ENCODE results near the gene FOXD3.

DNA sequence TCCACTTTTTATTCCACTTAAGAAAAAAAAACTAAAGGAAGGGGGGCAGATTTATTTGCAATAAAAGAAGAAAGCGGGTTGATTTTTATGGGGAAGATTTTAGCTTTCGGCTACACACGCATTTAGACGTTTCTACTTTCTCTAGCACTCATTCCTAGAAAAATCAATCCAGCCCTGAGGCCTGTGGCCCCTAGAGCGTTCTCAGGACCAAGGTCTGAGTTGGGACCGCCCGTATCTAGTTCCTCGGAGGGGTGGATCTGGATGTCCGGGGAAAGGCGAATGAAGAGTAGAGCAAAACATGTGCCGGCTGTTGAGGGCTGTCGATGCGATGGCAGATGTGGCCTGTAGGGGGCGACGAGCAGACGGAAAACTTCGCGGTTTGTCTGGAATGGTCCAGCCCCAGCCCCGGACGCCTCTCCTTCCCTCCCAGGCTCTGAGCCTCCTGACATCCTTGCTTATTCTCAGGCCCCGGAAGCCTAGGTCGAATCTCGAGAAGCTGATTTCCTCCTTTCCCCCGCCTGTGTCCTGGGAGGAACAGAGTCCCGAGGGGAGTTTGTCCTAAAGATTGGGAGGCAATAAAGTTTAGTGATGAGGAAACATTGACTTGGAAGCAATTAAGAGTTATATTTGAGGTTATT lies 5.2 kb downstream of the FOXD3 start:
- TF ChIP-seq, protein P1, sequence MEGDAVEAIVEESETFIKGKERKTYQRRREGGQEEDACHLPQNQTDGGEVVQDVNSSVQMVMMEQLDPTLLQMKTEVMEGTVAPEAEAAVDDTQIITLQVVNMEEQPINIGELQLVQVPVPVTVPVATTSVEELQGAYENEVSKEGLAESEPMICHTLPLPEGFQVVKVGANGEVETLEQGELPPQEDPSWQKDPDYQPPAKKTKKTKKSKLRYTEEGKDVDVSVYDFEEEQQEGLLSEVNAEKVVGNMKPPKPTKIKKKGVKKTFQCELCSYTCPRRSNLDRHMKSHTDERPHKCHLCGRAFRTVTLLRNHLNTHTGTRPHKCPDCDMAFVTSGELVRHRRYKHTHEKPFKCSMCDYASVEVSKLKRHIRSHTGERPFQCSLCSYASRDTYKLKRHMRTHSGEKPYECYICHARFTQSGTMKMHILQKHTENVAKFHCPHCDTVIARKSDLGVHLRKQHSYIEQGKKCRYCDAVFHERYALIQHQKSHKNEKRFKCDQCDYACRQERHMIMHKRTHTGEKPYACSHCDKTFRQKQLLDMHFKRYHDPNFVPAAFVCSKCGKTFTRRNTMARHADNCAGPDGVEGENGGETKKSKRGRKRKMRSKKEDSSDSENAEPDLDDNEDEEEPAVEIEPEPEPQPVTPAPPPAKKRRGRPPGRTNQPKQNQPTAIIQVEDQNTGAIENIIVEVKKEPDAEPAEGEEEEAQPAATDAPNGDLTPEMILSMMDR (IDR thresholded peaks at IDR 0.05) = peak in 3 of 4 experiments; percentile 32 to 64 (median 37)
- no peak for TF ChIP-seq POLR2A (IDR thresholded peaks at IDR 0.05)

All from prostate gland (tissue), 2 donors.